NCI-H1092 treated with DMSO at 0.1 percent for 48 hours (cell line): Measurements from ENCODE around the gene RNF144B.

Experiments
- DNase-seq: peaks from one replicate; lab custom pipeline; 2025; lab: John Stamatoyannopoulos, UW

The RNF144B gene

DNA sequence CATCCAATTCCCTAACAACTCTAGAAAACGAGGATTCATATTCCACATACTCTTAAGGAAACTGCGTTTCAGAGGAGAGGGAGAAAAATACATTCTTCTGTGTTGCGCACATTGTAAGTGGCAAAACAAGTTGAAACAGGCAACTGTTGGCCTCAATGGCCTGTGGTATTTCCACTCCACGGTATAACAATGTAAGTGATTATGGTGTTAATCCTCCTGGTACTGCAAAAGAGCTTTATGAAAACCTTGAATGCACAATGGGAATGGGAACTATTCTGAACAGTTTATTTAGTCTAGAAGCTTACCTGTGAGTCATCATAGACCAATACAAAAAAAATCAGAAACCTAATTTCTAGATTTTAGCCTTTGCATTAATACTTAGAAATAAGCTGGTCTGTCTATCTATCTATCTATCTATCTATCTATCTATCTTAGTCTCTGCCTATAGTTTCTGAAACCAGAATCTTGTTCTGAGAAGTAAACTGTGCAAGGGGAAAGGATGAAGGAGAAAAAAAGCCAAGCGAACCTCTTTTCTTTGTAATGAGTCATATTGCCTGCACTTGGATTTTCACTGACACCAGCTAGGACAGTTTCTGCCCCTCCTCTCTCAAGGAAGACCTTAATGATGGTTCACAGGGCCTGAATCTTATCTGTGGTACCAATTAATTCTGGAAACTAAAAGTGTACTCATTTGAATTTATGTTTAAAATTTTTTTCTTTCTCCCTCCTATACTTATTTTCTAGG, 101.5 kb downstream of the RNF144B start:
- no peak for DNase-seq

DNA sequence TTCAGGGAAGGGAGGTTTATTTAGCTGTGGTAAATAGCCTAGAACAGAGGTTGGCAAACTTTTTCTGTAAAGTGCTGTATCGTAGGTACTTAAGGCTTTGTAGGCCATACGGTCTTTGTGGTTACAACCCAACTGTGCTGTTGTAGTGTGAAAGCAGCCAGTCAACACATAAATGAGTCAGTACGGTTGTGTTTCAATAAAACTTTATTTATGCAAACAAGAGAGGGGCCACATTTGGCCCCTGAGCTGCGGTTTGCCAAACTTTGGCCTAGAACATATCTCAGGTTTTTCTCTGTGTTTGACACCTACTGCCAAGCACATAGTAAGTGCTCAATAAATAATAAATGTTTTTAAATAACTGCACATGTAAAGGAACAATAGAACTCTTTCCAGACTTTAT, 102.2 kb downstream of the RNF144B start:
- no peak for DNase-seq

DNA sequence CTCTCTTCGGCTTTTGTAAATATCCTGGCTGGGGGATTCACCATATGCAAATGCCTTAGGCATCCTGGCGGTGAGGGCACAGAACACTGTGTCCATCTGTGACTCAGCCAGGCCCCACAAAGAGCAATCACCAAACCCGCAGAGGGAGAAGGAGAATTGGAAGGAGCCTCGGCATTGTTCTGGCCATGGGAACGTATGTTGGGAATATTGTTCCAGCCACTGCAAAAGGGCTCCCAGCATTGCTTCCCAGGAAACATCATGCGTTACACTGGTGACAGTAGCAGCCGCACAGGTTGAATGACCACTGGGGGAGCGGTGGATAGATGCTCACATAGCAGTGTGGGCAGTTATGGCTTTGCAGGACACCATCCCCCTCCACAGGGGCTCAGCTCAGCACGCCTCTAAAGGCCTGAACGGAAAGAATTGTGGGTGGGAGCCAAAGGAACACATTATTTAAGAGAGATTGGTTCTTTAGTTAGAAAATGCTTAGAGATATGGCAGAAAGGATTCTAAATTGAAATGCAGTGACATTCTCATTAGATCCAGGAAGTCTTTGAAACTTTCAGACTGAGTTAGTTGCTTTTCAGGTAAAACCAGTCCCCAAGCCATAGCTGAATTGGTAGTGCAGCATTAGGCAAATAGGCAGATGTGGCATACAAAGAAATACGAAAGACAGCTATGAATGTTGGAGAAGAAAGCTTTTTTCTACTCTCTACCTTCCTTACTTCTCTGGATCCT, 104.3 kb downstream of the RNF144B start:
- no peak for DNase-seq

DNA sequence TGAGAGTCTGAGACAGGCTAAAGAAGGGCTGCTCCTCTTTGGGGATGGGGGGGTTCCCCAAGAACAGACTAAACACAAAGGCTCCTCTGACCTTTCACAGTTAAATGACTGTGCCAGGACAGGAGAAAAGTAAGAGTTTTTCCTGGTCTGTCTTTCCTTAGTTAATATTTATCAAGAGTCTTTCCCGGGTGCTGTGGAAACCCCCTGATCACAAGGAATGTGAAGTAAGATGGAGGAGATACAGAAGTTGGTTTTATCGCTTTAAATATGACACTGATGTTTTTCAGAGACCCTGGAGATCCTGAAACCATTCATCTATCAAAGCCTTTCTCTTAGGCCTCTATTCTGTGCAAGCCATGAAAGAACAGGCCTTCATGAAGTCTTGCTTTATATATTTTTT, 105.8 kb downstream of the RNF144B start:
- DNase-seq = no peak

DNA sequence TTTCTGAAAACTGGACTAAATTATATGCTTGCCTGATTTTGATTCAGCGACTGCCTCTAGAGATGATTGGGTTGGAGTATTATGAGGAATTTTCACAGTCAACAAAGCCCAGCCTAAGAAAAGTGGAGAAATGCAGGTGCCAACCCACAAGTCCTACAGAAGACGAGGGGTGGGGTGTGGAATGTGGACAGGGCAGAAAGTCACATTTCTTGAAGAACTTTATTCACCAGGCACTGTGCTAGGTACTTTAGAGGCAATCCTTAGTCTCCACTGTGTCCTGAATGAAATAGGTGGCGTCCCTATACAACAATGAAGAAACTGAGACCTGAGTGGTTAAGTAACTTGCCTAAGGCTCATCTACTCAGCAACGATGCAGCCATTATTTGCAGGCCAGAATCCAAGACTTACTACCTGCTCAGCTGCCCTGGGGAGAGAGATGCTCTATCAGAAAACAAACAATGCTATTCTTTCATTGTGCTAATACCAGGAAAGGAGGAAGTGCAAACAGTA, 106.3 kb downstream of the RNF144B start:
- DNase-seq = no peak

DNA sequence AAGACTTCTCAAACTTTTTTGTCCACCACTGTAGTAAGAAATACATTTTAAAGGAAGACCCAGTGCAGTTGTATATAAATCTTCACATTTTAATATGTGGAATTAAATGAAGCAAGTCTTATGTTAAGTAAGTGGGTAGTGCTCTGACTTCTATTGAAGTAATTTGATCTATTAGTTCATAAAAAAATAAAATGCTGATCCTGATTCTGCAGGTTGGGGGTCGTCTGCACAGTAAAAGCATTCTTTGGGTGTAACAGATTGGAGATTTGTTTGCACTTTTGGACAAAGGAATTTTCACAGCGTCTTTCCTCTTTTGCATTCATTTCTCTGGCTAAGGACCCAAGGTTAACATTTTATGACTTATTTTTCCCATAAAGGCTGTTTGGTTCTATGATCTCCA, 106.8 kb downstream of the RNF144B start:
- DNase-seq = no peak

DNA sequence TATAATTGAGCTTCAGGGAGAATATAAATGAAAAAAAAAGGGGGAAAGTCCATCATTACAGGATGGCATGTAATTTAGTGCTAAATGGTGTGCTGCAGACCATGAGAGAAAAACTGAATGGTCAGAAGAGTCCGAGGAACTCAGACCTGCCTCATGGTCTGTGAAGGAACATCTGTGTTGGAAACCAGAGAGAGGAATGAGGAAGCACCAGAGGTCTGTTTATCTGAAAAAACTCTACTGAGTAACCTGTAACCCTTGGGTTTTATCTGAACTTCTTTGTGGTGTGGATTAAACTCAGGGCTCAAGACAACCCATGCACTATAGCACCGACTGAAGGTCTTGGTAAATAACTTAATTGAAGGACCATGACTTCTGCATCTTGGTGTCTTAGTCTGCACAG, 108.1 kb downstream of the RNF144B start:
- no peak for DNase-seq

DNA sequence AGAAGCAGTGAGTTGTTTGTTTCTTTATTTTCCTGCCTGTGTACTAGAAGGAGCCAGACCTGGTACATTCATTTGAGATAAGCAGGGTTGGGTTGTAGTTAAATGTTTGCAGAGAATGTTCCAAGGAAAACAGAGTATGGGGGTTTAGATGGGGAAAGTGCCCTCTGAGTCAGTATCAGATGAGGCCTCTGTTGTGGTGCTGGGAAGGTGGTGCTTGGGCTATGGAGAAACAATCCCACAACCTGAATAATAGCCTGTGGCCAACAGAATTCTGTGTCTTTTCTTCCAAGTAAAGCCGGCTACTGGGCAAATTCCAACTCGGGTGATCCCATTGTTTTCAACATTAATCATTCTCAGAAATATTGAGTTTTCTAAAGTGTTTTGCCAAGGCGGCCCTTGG, 109.3 kb downstream of the RNF144B start:
- DNase-seq = no peak

DNA sequence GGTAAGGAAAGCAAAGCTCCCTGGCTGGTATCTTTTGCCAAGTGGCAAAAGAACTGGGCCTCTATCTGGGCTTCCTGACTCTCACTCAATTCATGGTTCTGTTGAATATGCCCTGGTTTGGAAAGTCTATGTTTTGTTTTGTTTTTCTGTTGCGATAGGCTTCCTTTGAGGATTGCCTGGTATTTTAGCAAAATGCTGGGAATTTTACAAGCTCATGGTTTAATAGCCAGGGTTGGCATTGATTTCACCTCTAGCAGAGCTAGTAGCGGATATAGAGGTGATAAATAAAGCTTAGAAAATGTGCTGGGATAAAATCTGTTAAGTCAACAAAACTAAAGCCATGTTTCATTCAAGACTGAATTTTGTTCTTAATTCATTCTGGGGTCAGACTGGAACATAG, 109.9 kb downstream of the RNF144B start:
- DNase-seq = no peak

DNA sequence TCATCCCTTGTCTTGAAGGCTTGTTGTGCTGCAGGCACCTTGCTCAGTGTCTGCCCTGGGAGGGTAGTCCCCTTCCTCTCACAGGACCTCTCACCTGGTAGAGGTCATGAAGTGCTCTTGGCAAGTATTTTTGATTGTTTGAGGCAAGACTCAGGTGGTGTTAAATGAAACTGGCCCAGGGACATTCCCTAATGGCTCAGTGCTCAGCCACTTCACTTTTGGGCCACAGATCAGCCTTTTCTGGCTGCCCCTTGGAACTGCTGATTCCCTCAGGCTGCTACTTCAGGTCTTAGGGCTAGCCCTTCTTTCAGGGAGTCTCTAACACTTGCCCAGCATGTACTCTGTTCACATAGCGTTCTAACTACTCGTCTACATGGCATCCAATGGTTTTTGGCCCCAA, 111.3 kb downstream of the RNF144B start:
- DNase-seq = no peak

DNA sequence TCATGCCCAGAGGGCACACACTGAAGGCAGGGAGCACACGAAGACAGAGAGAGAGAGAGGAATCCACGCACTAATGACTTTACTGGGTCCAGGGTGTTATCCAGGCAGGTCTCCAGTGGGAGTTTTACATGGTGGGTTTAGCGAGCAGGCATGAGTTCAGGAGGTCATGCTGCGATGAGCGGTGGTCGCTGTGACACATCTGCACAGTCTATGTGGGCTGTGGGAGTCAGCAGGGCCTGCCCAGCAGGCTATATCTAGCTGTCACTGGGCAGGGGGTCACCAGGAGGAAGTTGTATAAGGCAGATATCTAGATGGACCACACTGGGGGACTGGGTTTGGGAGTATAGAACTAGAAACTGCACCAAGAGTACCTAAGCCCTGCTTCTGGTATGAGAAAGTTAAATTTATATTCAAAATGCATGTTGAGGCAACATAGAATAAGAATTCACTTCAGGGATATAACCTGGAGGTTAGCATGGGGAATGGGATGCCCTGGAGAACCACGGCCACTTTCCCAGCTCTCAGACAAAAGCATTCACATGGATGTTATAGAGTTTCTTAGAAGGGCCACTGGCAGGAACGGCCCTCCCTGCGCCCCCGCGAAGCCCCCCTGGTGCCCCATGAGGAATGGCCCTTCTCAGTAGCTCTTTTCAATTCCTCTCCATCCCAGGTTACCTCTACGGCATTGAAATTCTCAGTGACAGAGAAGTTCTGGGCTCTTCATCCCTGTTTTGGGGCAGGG, 113.9 kb downstream of the RNF144B start:
- no peak for DNase-seq

DNA sequence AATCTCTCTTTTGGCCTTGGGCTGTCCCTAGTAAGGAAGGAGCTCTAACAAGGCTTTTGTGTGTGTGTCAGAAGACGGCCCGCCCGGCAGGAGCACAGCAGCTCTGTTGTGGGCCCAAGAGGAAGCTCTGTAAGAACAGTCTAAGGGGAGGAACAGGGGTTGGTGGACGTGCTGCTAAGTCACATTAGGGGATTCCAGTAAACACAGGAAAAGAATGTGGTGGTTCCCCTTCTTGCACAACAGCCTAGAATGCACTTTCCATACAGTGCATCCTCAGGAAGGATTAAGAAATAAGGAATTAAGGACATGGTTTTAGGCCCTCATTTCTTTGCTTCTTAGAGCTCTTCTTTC, 114.5 kb downstream of the RNF144B start:
- no peak for DNase-seq

DNA sequence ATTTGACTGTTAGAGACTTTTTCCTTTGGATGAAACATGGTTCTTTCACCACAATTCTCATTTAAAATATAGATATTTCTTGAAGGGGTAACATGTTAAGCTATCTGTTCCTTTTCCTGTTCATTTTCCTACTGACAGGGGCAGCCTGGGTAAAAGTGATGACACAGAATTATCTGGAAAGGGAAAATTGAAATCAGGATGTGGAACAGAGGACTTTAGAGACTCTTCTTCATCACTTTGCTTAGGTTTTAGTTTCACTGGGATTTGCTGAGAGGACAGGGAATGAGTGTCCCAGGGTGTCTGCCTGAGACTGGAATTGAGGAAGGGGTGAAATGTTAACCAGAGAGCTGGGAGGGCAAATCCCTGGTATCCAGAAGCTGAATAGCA, 116.0 kb downstream of the RNF144B start:
- DNase-seq = no peak

DNA sequence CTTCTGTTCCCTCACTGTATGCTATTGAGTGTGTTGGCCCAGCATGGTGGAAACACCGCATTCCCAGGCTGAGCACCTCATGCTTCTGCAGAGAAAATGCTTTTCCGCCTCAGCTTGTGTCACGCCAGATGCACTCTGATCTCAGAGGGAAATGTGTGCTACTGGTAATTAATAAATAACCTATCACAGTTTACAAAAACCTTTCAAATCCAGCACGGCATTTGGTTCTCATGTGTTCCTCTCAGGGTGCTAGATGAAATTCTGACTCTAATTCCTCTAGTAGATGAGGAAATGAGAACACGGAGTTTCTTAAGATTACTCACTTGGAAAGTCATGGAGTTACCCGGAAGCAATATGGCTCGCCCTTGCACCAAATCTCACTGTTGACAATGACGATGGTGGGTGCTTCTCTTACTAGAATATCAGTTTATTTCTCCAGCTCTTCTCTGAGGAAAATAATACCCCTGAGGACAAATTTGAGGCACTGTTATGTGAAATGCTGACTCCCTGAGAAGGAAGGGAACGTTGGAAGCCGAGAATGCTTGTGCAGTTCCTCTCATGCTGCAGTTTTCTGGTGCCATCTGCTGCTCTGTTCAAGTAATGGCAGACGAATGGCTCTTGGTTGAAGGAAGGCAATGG, 116.6 kb downstream of the RNF144B start:
- DNase-seq = peak; percentile 77

DNA sequence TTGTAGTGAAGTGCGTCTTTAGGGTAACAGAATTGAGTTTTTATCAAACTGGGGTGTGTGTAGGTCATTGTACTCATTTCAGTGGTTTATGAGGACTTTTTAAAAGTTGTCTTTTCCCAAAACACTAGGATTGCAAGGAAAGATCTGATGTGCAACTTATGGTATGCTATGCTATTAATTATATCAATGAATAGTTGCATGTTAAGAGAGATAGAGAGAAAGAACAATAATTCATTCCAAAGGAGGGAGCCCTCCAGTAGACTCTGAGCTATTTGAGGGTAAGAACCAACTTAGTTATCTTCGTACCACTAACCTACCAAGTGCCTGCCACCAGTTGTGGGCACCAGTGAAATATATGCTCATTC, 117.1 kb downstream of the RNF144B start:
- no peak for DNase-seq

DNA sequence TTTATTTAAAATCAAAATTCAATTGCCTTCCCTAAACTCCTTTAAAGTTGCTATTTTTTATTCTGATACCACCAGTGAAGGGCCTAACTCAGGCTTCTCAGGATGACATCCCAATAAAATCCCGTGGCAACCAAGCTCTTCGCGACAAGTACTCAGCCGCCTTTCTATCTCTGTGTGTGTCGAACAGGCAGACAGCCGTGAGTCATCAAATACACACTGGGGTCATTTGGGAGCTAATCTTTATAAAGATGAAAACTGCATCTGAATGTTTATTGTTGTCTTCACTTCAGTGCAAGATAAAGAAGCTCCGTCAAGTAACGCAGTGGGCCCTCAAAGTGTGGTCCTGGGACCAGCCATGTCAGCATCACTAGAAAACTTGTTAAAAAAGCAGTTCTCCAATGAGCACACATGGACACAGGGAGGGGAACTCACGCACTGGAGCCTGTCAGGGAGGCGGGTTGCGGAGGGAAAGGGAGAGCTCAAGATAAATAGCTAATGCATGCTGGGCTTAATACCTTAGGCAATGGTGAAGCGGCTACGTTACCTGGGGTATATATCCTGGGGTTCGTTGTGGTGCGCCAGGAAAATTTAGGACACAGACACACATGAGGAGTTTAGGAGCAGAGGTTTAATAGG, 119.3 kb downstream of the RNF144B start:
- DNase-seq = peak; percentile 49

DNA sequence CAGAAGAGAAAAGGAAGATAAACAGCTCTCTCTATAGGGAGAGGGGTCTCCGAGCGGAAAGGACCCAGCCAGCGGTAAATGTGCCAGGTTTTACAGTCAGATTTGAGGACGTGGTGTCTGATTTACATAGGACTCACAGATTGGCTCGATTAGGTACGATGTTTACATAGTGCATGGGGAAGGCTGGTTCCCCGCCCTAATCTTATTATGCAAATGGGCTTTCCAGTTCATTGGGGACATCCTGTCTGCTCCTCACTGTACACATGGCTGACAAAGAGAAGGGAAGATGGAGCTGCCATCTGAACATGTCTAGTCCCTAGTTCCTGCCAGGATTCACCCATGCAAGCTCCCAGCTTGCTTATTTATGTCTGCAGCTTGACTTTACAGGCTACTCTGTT, 119.9 kb downstream of the RNF144B start:
- DNase-seq = peak; percentile 49

DNA sequence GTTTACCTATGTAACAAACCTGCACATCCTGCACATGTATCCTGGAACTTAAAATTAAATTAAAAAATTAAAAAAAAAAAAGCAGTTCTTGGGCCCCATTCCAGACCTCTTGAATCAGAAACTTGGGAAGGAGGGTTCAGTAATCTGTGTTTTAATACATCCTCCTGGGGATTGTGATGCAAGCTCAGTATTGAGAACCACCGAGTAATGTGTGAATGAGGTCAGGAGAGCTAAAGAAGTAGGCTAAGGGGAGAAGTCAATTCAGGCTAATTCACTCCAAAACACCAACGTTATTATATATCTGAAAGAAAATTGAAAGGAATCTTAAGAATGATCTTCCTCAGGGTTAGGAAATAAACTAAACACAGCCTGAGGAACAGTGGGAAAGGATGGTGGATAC, 120.4 kb downstream of the RNF144B start:
- no peak for DNase-seq

DNA sequence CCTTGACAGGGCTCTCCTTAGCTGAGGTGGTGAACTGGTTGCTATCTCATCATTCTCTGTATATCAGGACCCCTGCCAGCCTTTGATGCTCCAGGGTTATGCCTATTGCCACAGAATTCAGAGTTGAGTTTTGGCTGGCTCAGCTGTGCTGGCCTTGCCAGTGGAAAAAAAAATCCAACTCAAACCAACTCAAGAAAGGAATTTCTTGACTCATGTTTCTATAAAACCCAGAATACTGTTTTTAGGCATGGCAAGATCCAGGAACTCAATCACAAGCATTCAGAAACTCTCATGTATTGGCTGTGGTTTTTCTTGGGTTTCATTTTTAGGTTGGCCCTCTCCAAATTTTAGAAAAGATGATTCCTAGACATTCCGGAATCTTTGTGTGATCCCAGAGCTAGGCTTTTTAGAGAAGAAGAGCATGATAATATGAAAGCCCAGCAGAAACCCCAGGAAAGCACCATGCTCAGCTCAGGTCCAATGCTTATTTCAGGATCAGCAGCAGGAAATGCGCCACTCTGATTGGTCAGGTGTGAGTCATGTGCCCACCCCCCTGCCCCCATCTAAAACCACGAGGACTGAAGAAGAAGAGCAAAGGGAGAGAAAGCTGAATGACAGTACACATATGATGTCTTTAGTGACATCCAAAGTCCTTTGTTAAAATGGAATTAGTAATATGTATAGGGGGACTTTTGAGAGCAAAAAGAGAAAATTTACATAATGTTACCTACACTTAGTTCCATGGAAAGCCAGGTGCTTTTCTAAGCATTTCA, 122.9 kb downstream of the RNF144B start:
- no peak for DNase-seq

DNA sequence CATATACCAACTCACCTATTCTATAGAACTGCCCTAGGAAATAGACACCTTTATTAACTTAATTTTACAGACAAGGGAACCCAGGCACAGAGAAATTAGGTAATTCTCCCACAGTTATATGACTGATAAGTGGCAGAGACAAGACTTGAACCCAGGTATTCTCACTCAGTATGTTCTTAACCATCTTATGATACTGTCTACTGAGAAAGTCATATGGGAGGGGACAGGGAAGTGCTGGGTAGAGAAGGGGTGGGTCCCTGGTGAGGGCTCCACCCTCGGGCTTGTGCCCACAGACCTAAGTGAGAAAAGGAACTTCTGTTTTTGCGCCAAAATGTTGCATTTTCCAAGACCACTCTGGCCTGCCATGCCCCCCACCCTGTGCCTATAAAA, 123.5 kb downstream of the RNF144B start:
- no peak for DNase-seq

DNA sequence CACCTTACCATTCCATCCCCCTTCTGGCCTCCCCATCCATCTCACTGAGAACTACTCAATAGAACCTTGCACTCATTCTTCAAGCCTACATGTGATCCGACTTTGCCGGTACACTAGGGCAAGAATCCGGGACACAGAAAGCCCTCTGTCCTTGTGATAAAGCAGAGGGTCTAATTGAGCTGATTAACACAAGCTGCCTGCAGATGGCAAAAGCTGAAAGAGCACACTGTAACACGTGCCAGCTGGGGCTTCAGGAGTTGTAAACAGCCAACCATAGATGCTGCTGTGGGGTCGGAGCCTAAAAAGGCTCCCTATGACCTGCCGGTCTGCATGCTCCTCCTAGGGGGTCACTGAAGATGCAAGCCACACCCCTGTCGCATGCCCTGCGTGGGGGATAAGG, 124.1 kb downstream of the RNF144B start:
- no peak for DNase-seq
